Smooth muscle cell of the coronary artery (primary cell): ENCODE data around the gene IFIT1B. TPM values are rescaled to one million over a fixed set of nuclear protein-coding genes. Genes with fewer than 3 reads are reported as not detected.

ENCODE experiments used
- total RNA-seq: library from RNA; depleted of rRNA; stranded (reverse); fragments of >200 nt; gene quantifications from 2 replicates; pipeline ENCODE4 v1.2.3, GENCODE V29; 2014; ENCODE audit warnings: low replicate concordance

Gene IFIT1B
- total RNA-seq, result not detected in 2 replicates

GRCh38 chr10:89377705-89378637, at the start of gene IFIT1B:
TSS of gene IFIT1B (plus strand) at chr10:89378056. CDS start at chr10:89378136, 80 bp downstream.

GRCh38 chr10:89391907-89392756, 14.3 kb downstream of the IFIT1B start, which contains the start of gene IFIT1:
TSS of gene IFIT1 (plus strand) at chr10:89392623. CDS start at chr10:89392713, 90 bp downstream.

GRCh38 chr10:89414146-89414878, 36.5 kb downstream of the IFIT1B start, which contains the start of gene IFIT5:
TSS of gene IFIT5 (plus strand) at chr10:89414568. CDS start at chr10:89414799, 231 bp downstream.

Other genes starting within 250 kb of the IFIT1B start
- gene CH25H, start 170.7 kb upstream of the IFIT1B start, total RNA-seq, result 3.3 and 5.2 TPM in 2 replicates
- gene LIPA, start 126.3 kb upstream of the IFIT1B start, total RNA-seq, result 35.4 and 44.1 TPM in 2 replicates
- gene IFIT2, start 76.0 kb upstream of the IFIT1B start, total RNA-seq, result 2.9 and 6.4 TPM in 2 replicates
- gene IFIT3, start 50.1 kb upstream of the IFIT1B start, total RNA-seq, result 5.3 and 18.7 TPM in 2 replicates
- gene IFIT1, start 14.6 kb downstream of the IFIT1B start, total RNA-seq, result 3.6 and 27.1 TPM in 2 replicates
- gene IFIT5, start 36.5 kb downstream of the IFIT1B start, total RNA-seq, result 10.7 and 11.8 TPM in 2 replicates
- 0.12 and 0.75 TPM in 2 replicates for gene SLC16A12, start 157.5 kb downstream of the IFIT1B start, total RNA-seq